IPS DF 6.9 (cell line): ENCODE measurements around the gene NUDT14.

Experiments used
- DNase-seq: peaks from one replicate; pipeline ENCODE4 v3.0.0-alpha.2; 2013; ENCODE audit warnings: low read depth, low spot score
- H3K27ac ChIP-seq: one replicate; pipeline ENCODE4 v1.5.1; 2013; ENCODE audit warnings: low read length, control low read depth
- H3K27me3 ChIP-seq: 2 replicates; pipeline ENCODE4 v1.6.1; 2013; ENCODE audit warnings: mild to moderate bottlenecking, low read length; ENCODE audit not compliant: control insufficient read depth, insufficient read depth
- H3K36me3 ChIP-seq: 2 replicates; pipeline ENCODE4 v1.6.1; 2013; ENCODE audit warnings: low read length; ENCODE audit not compliant: control insufficient read depth, insufficient read depth
- H3K4me1 ChIP-seq: 2 replicates; pipeline ENCODE4 v1.6.1; 2013; ENCODE audit warnings: low read length; ENCODE audit not compliant: control insufficient read depth, insufficient read depth
- H3K4me3 ChIP-seq: 2 replicates; pipeline ENCODE4 v1.5.1; 2013; ENCODE audit warnings: mild to moderate bottlenecking, low read length
- H3K9me3 ChIP-seq: 2 replicates; pipeline ENCODE4 v1.6.1; 2013; ENCODE audit warnings: low read length, inconsistent platforms; ENCODE audit not compliant: control insufficient read depth, insufficient read depth
- WGBS: extraction: QIAGEN DNeasy Blood & Tissue Kit; methylation state at CpG from one replicate; pipeline ENCODE4 v1.1.7; 2013; ENCODE audit warnings: mixed read lengths, missing lambda C conversion rate; ENCODE audit not compliant: insufficient read length, insufficient coverage; 5-methylcytosine and 5-hydroxymethylcytosine counted together

Gene NUDT14

GRCh38 chr14:105220699-105221597, 39.8 kb upstream of the NUDT14 start:
- H3K27ac ChIP-seq = no peak overlapping the region
- H3K36me3 ChIP-seq = peaks cover 5% of the 10 kb centered on the region; the same call in 1 of the 2 replicates
- WGBS = no CpG with 5 or more reads among the region's 29 CpGs

DNA sequence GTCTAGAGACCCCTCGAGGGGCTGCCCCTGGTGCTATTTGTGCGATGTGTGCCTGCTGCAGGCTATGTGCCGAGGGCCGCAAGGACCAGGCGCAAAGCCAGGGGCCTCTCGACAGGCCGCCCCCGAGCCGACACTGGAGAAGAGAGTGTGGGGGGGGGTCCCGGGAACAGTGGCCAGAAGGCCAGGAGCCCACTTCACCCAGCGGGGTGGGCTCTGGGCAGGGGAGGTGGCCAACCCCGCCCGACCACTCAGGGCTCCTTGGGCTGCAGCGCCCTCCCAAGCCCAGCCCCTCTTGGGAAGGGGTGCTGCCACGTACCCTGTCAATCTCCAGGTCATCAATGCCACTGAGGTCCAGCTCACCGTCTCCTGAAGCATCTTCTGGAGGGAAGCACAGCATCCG, 38.6 kb upstream of the NUDT14 start:
- H3K27me3 ChIP-seq = no peaks in the 10 kb centered on the region
- DNase-seq = no peak
- WGBS = no CpG with 5 or more reads among the region's 17 CpGs
- H3K9me3 ChIP-seq = no peaks in the 10 kb centered on the region
- H3K36me3 ChIP-seq = peaks cover 5% of the 10 kb centered on the region; the same call in 1 of the 2 replicates
- no peak overlapping the region for H3K27ac ChIP-seq
- H3K4me3 ChIP-seq = no peak overlapping the region
- no peaks in the 10 kb centered on the region for H3K4me1 ChIP-seq

More at GRCh38 chr14:105220699-105221597, 39.8 kb upstream of the NUDT14 start:
- Histone ChIP-seq H3K9me3 (no peaks in the 10 kb centered on the region), H3K4me1 (no peaks in the 10 kb centered on the region), H3K27me3 (no peaks in the 10 kb centered on the region), H3K4me3 (no peak overlapping the region)
- DNase-seq = no peak

GRCh38 chr14:105219043-105219612, 38.0 kb upstream of the NUDT14 start:
- H3K4me1 ChIP-seq = no peaks in the 10 kb centered on the region
- no CpG with 5 or more reads among the region's 29 CpGs for WGBS
- H3K36me3 ChIP-seq = peaks cover 5% of the 10 kb centered on the region; the same call in 1 of the 2 replicates
- H3K27me3 ChIP-seq = no peaks in the 10 kb centered on the region
- H3K9me3 ChIP-seq = no peaks in the 10 kb centered on the region
- H3K4me3 ChIP-seq = no peak overlapping the region
- H3K27ac ChIP-seq = no peak overlapping the region
- DNase-seq = no peak

GRCh38 chr14:105218611-105219010, 37.5 kb upstream of the NUDT14 start:
- H3K36me3 ChIP-seq = peaks cover 5% of the 10 kb centered on the region; the same call in 1 of the 2 replicates
- no peak overlapping the region for H3K4me3 ChIP-seq
- no peak overlapping the region for H3K27ac ChIP-seq
- no CpG with 5 or more reads among the region's 19 CpGs for WGBS
- H3K4me1 ChIP-seq = no peaks in the 10 kb centered on the region
- H3K27me3 ChIP-seq = no peaks in the 10 kb centered on the region
- DNase-seq = no peak
- no peaks in the 10 kb centered on the region for H3K9me3 ChIP-seq

DNA sequence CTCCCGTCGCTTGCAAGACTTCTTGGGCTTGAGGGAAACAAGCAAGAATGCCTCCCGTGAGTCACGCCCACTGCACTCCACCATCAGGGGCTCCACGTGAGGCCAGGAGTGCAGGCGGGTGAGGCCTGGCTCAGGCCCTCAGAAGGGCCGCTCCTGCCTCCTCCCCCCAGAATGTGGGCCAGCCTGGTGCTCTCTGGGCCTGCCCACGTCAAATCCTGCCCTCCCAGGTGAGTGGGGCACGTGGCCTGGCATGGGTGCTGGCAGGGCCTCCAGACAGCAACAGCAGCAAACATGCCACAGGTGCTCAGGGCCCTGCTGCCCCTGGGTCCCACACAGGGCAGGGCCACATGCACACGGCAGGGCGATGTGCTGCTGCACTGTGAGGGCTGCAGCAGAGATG, 36.7 kb upstream of the NUDT14 start:
- H3K4me1 ChIP-seq = no peaks in the 10 kb centered on the region

DNA sequence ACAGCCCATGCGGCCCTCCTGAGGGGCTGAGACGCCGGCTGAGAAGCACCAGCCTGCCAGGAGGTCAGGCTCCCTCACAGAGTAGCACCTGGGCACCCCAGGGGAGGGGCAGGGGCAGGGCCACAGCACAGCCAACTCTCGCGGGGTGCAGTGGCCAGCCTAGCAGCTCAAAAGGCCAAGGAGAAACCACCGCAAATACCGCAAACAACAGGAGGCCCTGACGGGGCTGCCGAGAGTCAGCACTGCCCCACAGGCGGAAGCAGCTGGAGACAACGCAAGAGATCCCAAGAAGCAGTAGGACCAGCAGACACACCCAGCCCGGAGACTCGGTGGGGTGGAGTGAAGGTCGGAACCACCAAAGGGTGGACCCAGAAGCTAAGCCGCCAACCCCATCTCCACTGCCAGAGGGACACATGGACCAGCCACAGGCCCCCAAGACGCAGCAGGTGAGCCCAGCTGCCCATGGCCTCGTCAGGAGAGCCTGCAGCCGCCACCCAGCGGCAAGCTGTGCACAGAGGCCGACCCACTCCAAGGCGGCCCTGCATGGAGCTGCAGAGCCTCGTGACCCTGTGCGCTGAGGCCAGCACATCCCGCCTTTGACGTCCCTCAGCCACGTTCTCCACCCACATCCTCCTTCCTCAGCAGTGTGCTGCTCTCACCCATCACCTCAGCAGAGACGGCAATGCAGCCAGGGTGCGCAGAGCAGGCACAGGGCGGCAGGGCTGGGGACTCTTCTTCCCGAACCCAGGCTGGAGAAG, 35.6 kb upstream of the NUDT14 start:
- H3K27me3 ChIP-seq = no peaks in the 10 kb centered on the region
- no CpG with 5 or more reads among the region's 30 CpGs for WGBS
- H3K9me3 ChIP-seq = no peaks in the 10 kb centered on the region
- DNase-seq = no peak
- peaks cover 5% of the 10 kb centered on the region; the same call in 1 of the 2 replicates for H3K36me3 ChIP-seq
- H3K4me1 ChIP-seq = no peaks in the 10 kb centered on the region
- H3K27ac ChIP-seq = no peak overlapping the region
- H3K4me3 ChIP-seq = no peak overlapping the region

More for the DNA sequence above, 36.7 kb upstream of the NUDT14 start:
- peaks cover 5% of the 10 kb centered on the region; the same call in 1 of the 2 replicates for H3K36me3 ChIP-seq
- H3K4me3 ChIP-seq = no peak overlapping the region
- H3K27ac ChIP-seq = no peak overlapping the region
- H3K27me3 ChIP-seq = no peaks in the 10 kb centered on the region
- H3K9me3 ChIP-seq = no peaks in the 10 kb centered on the region
- WGBS = no CpG with 5 or more reads among the region's 11 CpGs
- no peak for DNase-seq

DNA sequence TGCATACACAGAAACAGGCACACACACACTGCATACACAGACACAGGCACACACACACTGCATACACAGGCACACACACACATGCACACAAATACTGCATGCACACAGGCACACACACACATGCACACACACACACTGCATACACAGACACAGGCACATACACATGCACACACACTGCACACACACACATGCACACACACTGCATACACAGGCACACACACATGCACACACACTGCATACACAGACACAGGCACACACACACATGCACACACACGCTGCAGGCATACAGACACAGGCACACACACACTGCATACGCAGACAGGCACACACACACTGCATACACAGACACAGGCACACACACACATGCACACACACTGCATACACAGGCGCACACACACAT, 34.5 kb upstream of the NUDT14 start:
- no peaks in the 10 kb centered on the region for H3K27me3 ChIP-seq
- H3K36me3 ChIP-seq = peaks cover 3% of the 10 kb centered on the region; the same call in 1 of the 2 replicates
- no peak for DNase-seq
- no peaks in the 10 kb centered on the region for H3K4me1 ChIP-seq
- WGBS = no CpG with 5 or more reads among the region's 3 CpGs
- no peak overlapping the region for H3K4me3 ChIP-seq
- H3K27ac ChIP-seq = no peak overlapping the region
- H3K9me3 ChIP-seq = no peaks in the 10 kb centered on the region

- Histone ChIP-seq H3K9me3 (no peaks in the 10 kb centered on the region), H3K4me3 (no peak overlapping the region), H3K4me1 (no peaks in the 10 kb centered on the region), H3K27me3 (no peaks in the 10 kb centered on the region), H3K27ac (no peak overlapping the region), H3K36me3 (peaks cover 3% of the 10 kb centered on the region; the same call in 1 of the 2 replicates)
- DNase-seq = no peak
- no CpG with 5 or more reads among the region's 14 CpGs for WGBS
Measured at GRCh38 chr14:105214324-105214915, 33.3 kb upstream of the NUDT14 start.

- no peak for DNase-seq
- no peak overlapping the region for H3K4me3 ChIP-seq
- WGBS = no CpG with 5 or more reads among the region's 10 CpGs
- no peaks in the 10 kb centered on the region for H3K27me3 ChIP-seq
- no peaks in the 10 kb centered on the region for H3K9me3 ChIP-seq
- H3K4me1 ChIP-seq = no peaks in the 10 kb centered on the region
- H3K36me3 ChIP-seq = no peaks in the 10 kb centered on the region; the same call in 1 of the 2 replicates
- H3K27ac ChIP-seq = no peak overlapping the region
Measured at GRCh38 chr14:105213361-105213760, 32.2 kb upstream of the NUDT14 start.
